Fibroblast of lung (primary cell): ENCODE data around the gene RGL4. TPM values are rescaled to one million over a fixed set of nuclear protein-coding genes. Genes with fewer than 3 reads are reported as not detected.
"Not testable (repeated sequence)": the region's sequence is repeated elsewhere in the genome, so short reads cannot be mapped to it uniquely, and the experiment has no call there.

ENCODE experiments used
- DNase-seq, 2 donors: peaks; one replicate each; pipeline versions ENCODE4 v3.0.0 to v3.0.0-alpha.2; 2010; ENCODE audit warnings: low read depth in 2 of 2
- H2AFZ ChIP-seq: 2 replicates; pipeline ENCODE4 v1.5.1; 2012; ENCODE audit warnings: low read length, control low read depth, inconsistent platforms
- H3K27ac ChIP-seq: 2 replicates; pipeline ENCODE4 v1.5.1; 2011; ENCODE audit warnings: low read length, control low read depth; ENCODE audit not compliant: insufficient read depth
- H3K27me3 ChIP-seq: 2 replicates; pipeline ENCODE4 v1.5.1; 2011; ENCODE audit warnings: mild to moderate bottlenecking, low read length; ENCODE audit not compliant: control insufficient read depth, insufficient read depth
- H3K36me3 ChIP-seq: 2 replicates; pipeline ENCODE4 v1.5.1; 2011; ENCODE audit warnings: low read length; ENCODE audit not compliant: control insufficient read depth, insufficient read depth
- H3K4me1 ChIP-seq: 2 replicates; pipeline ENCODE4 v1.5.1; 2011; ENCODE audit warnings: low read length; ENCODE audit not compliant: control insufficient read depth, insufficient read depth; ENCODE audit errors: extremely low read depth
- H3K4me2 ChIP-seq: 2 replicates; pipeline ENCODE4 v1.5.1; 2011; ENCODE audit warnings: low read length, control low read depth; ENCODE audit not compliant: insufficient read depth; ENCODE audit errors: extremely low read depth
- H3K4me3 ChIP-seq, 4 experiments: fragments of 200-600 bp in 1 of 4; sonication (generic) in 1 of 4; replicated peaks in 1 of 4; 2 replicates each; pipeline ENCODE4 v1.5.1; 2011 to 2016; ENCODE audit warnings: low read length in 4 of 4, low read depth in 3 of 4, mild to moderate bottlenecking in 3 of 4, control low read depth in 2 of 4, inconsistent platforms in 1 of 4, mixed read lengths in 1 of 4; ENCODE audit not compliant: insufficient read depth in 1 of 4; ENCODE audit errors: control extremely low read depth in 1 of 4
- H3K79me2 ChIP-seq: 2 replicates; pipeline ENCODE4 v1.5.1; 2012; ENCODE audit warnings: mild to moderate bottlenecking, low read length, inconsistent platforms; ENCODE audit not compliant: control insufficient read depth, insufficient read depth
- H3K9ac ChIP-seq: 2 replicates; pipeline ENCODE4 v1.5.1; 2011; ENCODE audit warnings: mild to moderate bottlenecking, low read length, control low read depth; ENCODE audit not compliant: insufficient read depth
- H3K9me3 ChIP-seq: 2 replicates; pipeline ENCODE4 v1.5.1; 2012; ENCODE audit warnings: low read depth, low read length; ENCODE audit not compliant: control insufficient read depth, insufficient read depth
- H4K20me1 ChIP-seq: 2 replicates; pipeline ENCODE4 v1.5.1; 2011; ENCODE audit warnings: low read length; ENCODE audit not compliant: control insufficient read depth, insufficient read depth; ENCODE audit errors: extremely low read depth
- EZH2 ChIP-seq: IDR thresholded peaks from 2 replicates; pipeline ENCODE4 v1.5.1; 2012; ENCODE audit warnings: low read length, control low read depth, mild to moderate bottlenecking; ENCODE audit errors: missing control alignments
- polyA minus RNA-seq: library from RNA; depleted of rRNA, polyadenylated mRNA; stranded (reverse); fragments of >200 nt; gene quantifications from 2 replicates; pipeline ENCODE4 v1.2.3, GENCODE V29; 2011; ENCODE audit warnings: low replicate concordance
- polyA plus RNA-seq, 2 donors: library from polyadenylated mRNA; depleted of rRNA in 1 of 2; stranded (reverse) in 1 of 2; unstranded in 1 of 2; fragments of >200 nt; gene quantifications; 2 replicates each; pipeline ENCODE4 v1.2.1, GENCODE V29; 2011 to 2012; ENCODE audit warnings: missing spikeins in 1 of 2
- total RNA-seq: library from RNA; depleted of rRNA; stranded (reverse); fragments of >200 nt; gene quantifications from 2 replicates; pipeline ENCODE4 v1.2.1, GENCODE V29; 2014
- TF ChIP-seq, protein P1 (sequence below), 2 donors: IDR thresholded peaks in 1 of 2; conservative IDR thresholded peaks in 1 of 2; 1 replicate in 1 of 2; 2 replicates in 1 of 2; pipeline ENCODE4 v1.5.1; 2011 to 2012; ENCODE audit warnings: low read length in 2 of 2, control low read depth in 1 of 2, inconsistent platforms in 1 of 2, low read depth in 1 of 2, mild to moderate bottlenecking in 1 of 2

RGL4 gene, protein sequence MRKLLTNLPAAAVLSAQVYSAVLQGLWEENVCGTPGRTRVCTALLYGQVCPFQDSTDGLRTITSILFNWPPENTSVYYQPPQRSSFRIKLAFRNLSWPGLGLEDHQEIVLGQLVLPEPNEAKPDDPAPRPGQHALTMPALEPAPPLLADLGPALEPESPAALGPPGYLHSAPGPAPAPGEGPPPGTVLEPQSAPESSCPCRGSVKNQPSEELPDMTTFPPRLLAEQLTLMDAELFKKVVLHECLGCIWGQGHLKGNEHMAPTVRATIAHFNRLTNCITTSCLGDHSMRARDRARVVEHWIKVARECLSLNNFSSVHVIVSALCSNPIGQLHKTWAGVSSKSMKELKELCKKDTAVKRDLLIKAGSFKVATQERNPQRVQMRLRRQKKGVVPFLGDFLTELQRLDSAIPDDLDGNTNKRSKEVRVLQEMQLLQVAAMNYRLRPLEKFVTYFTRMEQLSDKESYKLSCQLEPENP
- total RNA-seq (not detected in 2 replicates), polyA plus RNA-seq (not detected in 2 replicates), polyA minus RNA-seq (not detected in 2 replicates)
- polyA plus RNA-seq (2012) = not detected in 2 replicates

DNA sequence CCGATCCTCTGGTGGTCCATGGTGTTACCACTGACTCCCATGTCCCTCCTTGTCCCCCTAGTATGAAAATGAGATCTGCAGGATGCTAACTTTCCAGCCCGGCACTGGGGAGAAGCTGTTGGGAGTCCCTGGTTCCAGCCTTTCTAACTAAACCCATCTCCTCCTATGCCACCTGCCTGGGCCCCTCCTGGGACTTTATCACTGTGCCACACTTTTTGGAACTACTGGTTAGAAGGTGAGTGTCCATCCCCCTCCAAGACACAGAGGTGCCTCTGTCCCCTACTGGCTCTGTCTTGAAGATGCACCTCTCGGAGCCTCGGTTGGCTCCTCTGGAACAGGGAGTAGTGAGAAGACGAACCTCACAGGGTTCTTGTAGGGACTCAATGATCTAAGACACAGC is at the start of gene RGL4:
TSS of gene RGL4 (plus strand) at position 301 of the 400 bp plus-strand sequence. CDS start 1,018 bp downstream, outside the sequence.
- Histone ChIP-seq H3K9ac (no peak within 1 kb of the TSS), H4K20me1 (no peaks in the 10 kb centered on the region), H2AFZ (no peak within 1 kb of the TSS), H3K27ac (no peak within 1 kb of the TSS), H3K79me2 (no peaks in the 10 kb centered on the region), H3K4me2 (no peak within 1 kb of the TSS), H3K9me3 (no peaks in the 10 kb centered on the region), H3K27me3 (no peaks in the 10 kb centered on the region), H3K4me3 (no peak within 1 kb of the TSS), H3K4me1 (no peaks in the 10 kb centered on the region), H3K36me3 (no peaks in the 10 kb centered on the region)
- no peak for DNase-seq
- TF ChIP-seq, protein P1, sequence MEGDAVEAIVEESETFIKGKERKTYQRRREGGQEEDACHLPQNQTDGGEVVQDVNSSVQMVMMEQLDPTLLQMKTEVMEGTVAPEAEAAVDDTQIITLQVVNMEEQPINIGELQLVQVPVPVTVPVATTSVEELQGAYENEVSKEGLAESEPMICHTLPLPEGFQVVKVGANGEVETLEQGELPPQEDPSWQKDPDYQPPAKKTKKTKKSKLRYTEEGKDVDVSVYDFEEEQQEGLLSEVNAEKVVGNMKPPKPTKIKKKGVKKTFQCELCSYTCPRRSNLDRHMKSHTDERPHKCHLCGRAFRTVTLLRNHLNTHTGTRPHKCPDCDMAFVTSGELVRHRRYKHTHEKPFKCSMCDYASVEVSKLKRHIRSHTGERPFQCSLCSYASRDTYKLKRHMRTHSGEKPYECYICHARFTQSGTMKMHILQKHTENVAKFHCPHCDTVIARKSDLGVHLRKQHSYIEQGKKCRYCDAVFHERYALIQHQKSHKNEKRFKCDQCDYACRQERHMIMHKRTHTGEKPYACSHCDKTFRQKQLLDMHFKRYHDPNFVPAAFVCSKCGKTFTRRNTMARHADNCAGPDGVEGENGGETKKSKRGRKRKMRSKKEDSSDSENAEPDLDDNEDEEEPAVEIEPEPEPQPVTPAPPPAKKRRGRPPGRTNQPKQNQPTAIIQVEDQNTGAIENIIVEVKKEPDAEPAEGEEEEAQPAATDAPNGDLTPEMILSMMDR (conservative IDR thresholded peaks at IDR 0.05 in 1 of 2, IDR thresholded peaks at IDR 0.05 in 1 of 2; ENCODE audit: low read depth in 1 of 2, low read length in 2 of 2) = no peak
- TF ChIP-seq EZH2 = no peak

DNA sequence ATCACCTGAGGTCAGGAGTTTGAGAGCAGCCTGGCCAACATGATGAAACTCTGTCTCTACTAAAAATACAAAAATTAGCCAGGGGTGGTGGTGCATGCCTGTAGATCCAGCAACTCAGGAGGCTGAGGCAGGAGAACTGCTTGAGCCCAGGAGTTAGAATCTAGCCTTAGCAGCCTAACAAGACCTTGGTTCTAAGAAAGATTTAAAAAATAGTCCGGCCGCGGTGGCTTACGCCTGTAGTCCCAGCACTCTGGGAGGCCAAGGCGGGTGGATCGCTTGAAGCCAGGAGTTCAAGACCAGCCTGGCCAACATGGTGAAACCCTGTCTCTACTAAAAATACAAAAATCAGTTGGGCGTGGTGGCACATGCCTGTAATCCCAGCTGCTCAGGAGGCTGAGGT is 44.3 kb upstream of the RGL4 start:
- H3K9me3 ChIP-seq, H3K4me3 ChIP-seq, H3K4me1 ChIP-seq, H3K27me3 ChIP-seq, H3K79me2 ChIP-seq, H3K4me2 ChIP-seq, H2AFZ ChIP-seq, H3K27ac ChIP-seq, H3K36me3 ChIP-seq, H4K20me1 ChIP-seq, DNase-seq, H3K9ac ChIP-seq: not testable (repeated sequence)

DNA sequence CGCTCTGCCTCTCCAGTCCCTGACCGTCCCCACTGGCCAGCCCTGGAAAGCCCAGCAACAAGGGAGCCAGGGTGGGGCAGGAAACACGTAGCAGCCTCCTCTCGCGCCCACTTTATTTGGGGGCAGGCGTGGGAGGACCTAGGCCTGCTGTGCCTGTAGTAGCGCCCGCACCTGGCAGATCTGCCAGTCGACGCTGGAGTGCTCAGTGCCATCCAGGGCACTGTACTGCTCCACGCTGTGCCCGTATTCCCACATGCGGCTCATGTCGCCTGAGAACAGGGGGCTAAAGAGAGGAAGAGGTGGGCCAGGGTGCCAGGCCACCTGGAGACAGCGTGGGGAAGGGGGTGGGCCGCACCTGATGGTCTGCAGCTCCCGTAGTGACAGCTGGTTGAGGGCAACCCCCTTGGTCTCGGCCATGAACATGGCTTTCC is 41.7 kb upstream of the RGL4 start:
- no peak for TF ChIP-seq EZH2
- TF ChIP-seq, protein P1 (conservative IDR thresholded peaks at IDR 0.05 in 1 of 2, IDR thresholded peaks at IDR 0.05 in 1 of 2; ENCODE audit: low read depth in 1 of 2, low read length in 2 of 2) = no peak
- DNase-seq = no peak
- Histone ChIP-seq H3K27me3 (no peaks in the 10 kb centered on the region), H3K4me2 (no peak overlapping the region), H4K20me1 (no peaks in the 10 kb centered on the region), H3K4me3 (no peak overlapping the region), H3K9me3 (no peaks in the 10 kb centered on the region), H3K79me2 (no peaks in the 10 kb centered on the region), H3K4me1 (no peaks in the 10 kb centered on the region), H3K9ac (no peak overlapping the region), H3K27ac (no peak overlapping the region), H3K36me3 (no peaks in the 10 kb centered on the region), H2AFZ (no peak overlapping the region)
